CD4-positive, alpha-beta T cell treated with Interleukin-2 at 100 ng/mL for 4 hours (primary cell): ENCODE measurements around the gene SMG6.
"Not testable (repeated sequence)": the region's sequence is repeated elsewhere in the genome, so short reads cannot be mapped to it uniquely, and the experiment has no call there.

ENCODE experiments used
- DNase-seq: peaks from one replicate; pipeline ENCODE4 v3.0.0-alpha.2; 2020; ENCODE audit warnings: low spot score

The SMG6 gene

DNA sequence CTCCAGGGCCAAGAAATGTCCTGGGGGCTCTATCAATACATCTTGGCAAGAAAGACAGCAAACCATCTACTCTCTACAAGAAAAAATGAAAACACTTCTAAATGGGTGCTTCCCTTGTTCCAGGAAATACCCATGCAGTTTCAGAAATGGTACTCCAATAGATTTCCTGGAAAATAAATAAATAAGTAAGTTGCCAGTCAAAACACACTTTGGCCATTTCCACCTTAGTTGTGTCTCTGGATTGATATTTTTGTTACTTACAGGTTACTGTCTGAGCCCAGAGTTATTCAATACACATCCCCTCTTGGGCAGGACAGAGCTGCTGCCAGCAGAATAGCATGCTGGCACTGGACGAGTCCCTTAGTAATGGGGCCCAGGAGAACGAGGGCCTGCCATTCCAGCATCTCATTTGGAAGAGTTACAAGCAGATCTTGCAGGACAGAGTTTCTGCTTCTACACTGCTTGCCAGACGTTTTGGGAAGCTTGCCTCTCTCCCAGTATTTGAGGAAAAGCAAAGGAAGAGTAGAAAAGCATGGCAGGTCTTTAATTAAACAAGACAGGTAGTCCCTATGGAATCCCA is 100.5 kb downstream of the SMG6 start:
- peak; percentile 23 for DNase-seq

- no peak for DNase-seq
Measured at GRCh38 chr17:2202302-2202995, 101.1 kb downstream of the SMG6 start.

- not testable (repeated sequence) for DNase-seq
Measured at GRCh38 chr17:2199386-2199785, 104.2 kb downstream of the SMG6 start.

GRCh38 chr17:2198927-2199326 is 104.7 kb downstream of the SMG6 start:
- DNase-seq, result no peak

DNA sequence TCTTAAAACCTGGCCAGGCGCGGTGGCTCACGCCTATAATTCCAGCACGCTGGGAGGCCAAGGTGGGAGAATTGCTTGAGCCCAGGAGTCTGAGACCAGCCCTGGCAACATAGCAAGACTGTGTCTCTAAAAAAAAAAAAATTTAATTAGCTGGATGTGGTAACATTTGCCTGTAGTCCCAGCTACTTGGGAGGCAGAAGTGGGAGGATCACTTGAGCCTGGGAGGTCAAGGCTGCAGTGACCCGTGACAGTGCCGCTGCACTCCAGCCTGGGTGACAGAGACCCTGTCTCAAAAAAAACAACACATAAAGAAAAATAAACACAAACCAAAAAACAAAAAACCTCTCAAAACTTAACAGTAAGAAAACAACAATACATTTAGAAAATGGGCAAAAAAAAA is 106.3 kb downstream of the SMG6 start:
- DNase-seq, result no peak

DNA sequence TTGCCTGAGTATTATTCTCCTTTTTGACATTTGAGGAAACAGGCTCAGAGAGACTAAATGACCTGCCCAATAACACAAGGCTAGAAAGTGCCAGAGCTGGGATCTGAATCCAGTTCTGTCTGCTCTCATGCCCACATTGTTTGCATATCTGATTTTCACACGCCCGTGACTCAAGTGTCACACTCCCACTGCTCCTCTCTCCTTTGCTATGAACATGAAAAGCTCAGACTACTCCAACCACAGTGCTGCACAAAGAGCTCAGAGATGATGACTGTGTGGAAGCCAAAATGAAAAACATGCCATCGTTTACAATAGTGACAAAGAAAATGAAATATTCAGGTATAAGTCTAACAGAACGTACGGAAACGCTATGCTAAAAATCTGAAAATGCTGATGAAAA is 107.9 kb downstream of the SMG6 start:
- peak; percentile 23 for DNase-seq

GRCh38 chr17:2194889-2195335 is 108.7 kb downstream of the SMG6 start:
- no peak for DNase-seq

DNA sequence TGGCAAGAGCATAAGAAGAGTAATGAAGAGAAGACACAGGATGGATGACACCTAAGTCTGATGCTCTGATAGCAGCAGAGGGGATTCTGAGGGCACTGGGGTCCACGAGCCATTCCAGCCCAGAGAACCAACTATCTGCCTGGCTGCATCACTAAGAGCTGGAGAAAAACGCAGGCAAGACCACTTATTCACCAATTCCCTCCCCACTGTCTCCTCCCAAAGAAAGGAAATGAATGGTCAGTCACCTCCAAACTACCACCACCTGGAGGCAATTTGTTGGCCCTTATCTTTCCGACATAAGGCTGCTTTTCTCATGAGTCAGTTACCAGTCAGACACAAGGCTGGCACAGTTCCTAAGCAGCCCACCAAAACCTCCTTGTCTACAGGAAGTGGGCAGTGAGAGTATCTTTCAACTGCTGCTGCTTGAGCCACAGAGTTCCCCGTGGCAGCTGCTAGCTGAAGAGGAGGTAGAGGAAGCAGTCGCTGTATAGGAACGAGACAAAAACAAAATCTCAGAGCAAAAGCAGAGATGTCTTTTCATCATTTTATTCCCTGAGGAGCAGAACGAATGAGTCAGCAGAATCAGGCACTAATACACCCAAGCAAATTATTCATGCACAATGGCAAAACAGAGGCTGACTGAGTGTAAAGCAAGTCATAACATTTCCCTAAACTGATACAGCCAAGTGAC is 111.1 kb downstream of the SMG6 start:
- peak; percentile 68 for DNase-seq

DNA sequence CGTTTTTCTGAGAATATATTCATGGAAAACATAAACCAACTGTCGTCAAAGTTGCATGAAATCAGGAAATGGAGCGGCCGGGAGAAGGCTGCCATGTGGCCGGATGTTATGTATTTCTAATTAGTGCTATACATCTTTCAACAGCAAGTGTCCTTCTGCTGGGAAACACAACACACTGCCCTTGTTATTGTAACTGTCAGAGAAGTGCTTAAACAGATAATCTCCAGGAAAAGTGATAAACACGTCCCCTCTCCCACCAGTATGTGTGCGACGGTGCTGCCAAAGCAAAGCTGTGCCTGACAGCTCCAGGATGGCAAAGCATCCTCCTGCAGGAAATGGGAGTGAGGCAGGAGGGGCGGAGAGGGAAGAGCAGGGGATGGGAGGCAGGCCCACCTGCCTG is 111.8 kb downstream of the SMG6 start:
- no peak for DNase-seq

DNA sequence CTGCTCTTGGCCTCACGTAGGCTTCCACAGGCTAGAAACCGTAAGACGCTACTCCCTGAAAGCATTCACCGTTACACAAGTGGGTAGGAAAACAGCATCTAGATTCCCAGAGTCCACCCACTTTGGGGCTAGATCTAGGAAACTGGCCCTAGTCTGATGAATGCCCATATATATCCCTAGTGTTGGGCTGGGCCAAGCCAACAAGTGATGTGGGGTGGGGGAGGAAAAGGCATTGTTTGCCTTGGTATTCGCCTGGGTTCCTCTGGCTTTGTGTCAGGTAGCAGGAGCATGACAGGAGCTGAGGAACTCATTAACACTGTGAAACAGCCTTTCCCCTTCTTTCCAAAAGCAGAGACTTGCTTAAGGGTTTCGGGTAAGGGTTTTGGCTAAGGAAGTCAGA is 112.4 kb downstream of the SMG6 start:
- no peak for DNase-seq

- DNase-seq, result no peak
Measured at GRCh38 chr17:2190014-2190413, 113.6 kb downstream of the SMG6 start.

GRCh38 chr17:2188971-2189630 is 114.5 kb downstream of the SMG6 start:
- DNase-seq, result no peak

GRCh38 chr17:2187758-2188157 is 115.8 kb downstream of the SMG6 start:
- no peak for DNase-seq

GRCh38 chr17:2186937-2187336 is 116.6 kb downstream of the SMG6 start:
- DNase-seq, result no peak

DNA sequence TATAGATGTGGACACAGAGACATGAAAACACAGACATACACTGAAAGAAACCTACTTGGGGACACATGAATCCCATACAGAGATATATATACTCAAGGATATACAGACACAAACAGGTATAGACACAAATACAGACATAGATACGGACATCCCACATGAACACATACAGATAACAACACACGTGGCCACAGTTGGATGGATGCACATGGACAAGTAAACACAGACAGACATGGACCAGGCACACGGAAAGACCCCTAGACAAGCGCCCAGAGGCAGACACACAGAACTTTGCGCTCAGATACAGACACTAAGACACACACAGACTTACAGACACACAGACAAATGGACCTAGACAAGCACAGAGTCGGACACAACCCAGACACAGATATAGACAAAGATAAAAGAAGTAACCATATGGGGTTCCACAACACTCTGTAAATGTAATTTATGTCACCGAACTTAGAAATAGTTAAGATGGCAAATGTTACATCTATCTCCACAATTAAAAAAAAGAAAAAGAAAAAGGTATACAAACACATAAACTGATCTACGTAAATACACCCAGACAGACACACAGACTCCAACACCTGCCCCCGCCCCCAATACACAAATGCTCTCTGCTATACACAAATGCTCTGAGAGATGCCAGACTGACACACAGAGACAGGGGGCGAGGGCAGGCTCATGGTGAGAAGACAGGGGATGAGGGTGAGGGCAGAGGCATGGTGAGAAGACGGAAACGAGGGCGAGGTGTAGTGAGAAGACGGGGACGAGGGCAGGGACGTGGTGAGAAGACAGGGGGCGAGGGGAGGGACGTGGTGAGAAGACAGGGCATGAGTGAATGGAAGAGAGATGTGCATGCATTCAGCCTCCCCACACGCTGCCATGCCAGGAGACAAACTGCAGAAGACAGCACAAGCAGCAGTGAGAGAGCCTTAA is 118.3 kb downstream of the SMG6 start:
- no peak for DNase-seq

GRCh38 chr17:2183346-2183745 is 120.2 kb downstream of the SMG6 start:
- no peak for DNase-seq

- no peak for DNase-seq
Measured at GRCh38 chr17:2181897-2182448, 121.6 kb downstream of the SMG6 start.

DNA sequence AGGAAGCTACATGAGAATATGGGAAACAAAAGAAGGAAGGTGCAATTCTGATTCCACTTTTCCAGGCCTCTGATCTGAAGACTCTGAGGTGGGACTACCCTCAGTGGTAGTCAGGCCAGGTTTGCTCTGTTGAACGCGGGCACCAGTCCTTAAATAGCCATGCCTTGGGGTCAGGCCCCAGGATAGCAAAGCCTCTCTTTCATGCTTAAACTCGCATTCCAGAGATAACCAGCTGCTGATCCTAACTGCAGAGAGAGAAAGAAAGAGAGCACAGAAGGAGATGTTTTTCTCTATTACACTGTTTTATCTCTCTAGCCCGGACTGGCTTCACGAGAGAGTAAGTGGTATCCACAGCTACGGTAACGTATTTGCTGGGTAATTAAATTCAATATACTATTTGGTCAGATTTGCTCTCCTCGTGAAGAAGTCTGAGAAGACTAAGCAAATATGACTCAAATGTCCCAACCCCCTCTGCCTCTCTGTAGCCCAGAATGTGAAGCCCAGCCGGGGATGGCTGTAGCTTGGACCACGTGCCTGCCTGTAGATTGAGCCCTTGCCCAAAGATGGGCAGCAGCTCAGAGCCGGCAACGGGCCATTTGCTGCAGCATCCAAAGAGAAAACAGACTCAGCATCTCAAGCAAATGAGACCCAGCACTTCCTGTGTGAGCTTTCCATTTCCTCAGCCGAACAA is 122.2 kb downstream of the SMG6 start:
- no peak for DNase-seq

GRCh38 chr17:2180768-2181167 is 122.8 kb downstream of the SMG6 start:
- DNase-seq, result no peak

- no peak for DNase-seq
Measured at GRCh38 chr17:2179615-2180295, 123.8 kb downstream of the SMG6 start.
